Stomach smooth muscle (tissue), 2 donors: ENCODE data around the gene GAREM1.
A peak's percentile ranks its signal among the peaks of the same experiment; 100 is the strongest.

Experiments
- H3K27ac ChIP-seq: one replicate; pipeline ENCODE4 v1.7.0; 2013; ENCODE audit warnings: mild to moderate bottlenecking, low read length, inconsistent platforms
- H3K27me3 ChIP-seq, 2 donors: one replicate each; pipeline ENCODE4 v1.7.0; 2013; ENCODE audit warnings: low read length in 2 of 2; ENCODE audit not compliant: insufficient read depth in 2 of 2, control insufficient read depth in 1 of 2
- H3K36me3 ChIP-seq, 2 donors: one replicate each; pipeline ENCODE4 v1.7.0; 2013; ENCODE audit warnings: low read length in 2 of 2; ENCODE audit not compliant: control insufficient read depth in 2 of 2, insufficient read depth in 2 of 2
- H3K4me1 ChIP-seq: one replicate; pipeline ENCODE4 v1.7.0; 2013; ENCODE audit warnings: low read length; ENCODE audit not compliant: control insufficient read depth, insufficient read depth
- H3K4me3 ChIP-seq, 2 donors: one replicate each; pipeline ENCODE4 v1.7.0; 2013; ENCODE audit warnings: low read length in 2 of 2
- H3K9ac ChIP-seq, 2 donors: one replicate each; pipeline ENCODE4 v1.7.0; 2013; ENCODE audit warnings: low read length in 2 of 2, mild to moderate bottlenecking in 1 of 2
- H3K9me3 ChIP-seq, 2 donors: one replicate each; pipeline ENCODE4 v1.7.0; 2013; ENCODE audit warnings: low read length in 2 of 2; ENCODE audit not compliant: control insufficient read depth in 2 of 2
- donor health status: healthy.
- donor health status: Pancreatic carcinoma.

The GAREM1 gene

DNA sequence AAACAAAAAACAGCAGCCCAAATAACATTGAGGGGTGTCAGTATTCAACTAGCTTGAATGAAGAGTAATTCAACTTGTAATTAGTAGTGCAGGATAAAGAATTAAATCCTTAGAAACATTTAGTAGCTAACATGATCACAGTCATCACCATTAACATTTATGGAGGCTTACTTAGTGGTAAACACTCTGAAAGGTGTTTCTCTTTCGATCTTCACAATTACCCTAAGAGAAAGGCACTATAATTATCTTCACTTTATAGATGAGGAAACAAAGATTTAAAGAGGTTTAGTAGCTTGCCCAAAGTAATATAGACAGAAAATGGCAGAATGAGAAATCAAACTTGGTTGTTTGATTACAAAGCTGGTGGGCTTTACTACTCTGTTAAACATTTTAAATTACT lies 81.5 kb downstream of the GAREM1 start:
- Histone ChIP-seq H3K9me3 (no peaks in the 10 kb centered on the region), H3K9ac (no peak overlapping the region), H3K27me3 (no peaks in the 10 kb centered on the region), H3K4me1 (no peaks in the 10 kb centered on the region), H3K27ac (no peak overlapping the region), H3K36me3 (no peaks in the 10 kb centered on the region), H3K4me3 (no peak overlapping the region)

DNA sequence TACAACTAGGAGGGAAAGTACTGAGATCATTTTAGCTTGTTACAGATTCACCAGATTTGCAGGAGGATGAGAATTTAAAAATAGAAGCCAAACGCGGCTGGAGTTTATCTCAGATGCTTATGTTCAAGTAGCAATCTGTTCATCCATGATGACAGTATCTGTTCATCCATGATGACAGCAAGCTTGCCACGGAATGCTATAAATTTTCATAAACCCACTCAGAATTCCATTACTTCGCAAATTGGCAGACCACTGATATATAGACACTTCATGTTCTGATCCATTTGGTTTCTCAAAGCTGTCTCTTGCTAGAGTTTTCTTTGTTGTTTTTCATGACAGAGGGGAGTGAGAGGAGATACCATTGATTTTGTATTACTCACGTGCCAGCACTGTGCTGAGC lies 84.2 kb downstream of the GAREM1 start:
- no peak overlapping the region for H3K27ac ChIP-seq
- peaks cover 3% of the 10 kb centered on the region for H3K4me1 ChIP-seq
- H3K4me3 ChIP-seq, result no peak overlapping the region
- no peak overlapping the region for H3K9ac ChIP-seq
- H3K36me3 ChIP-seq, result no peaks in the 10 kb centered on the region
- H3K9me3 ChIP-seq, result no peaks in the 10 kb centered on the region
- no peaks in the 10 kb centered on the region for H3K27me3 ChIP-seq

DNA sequence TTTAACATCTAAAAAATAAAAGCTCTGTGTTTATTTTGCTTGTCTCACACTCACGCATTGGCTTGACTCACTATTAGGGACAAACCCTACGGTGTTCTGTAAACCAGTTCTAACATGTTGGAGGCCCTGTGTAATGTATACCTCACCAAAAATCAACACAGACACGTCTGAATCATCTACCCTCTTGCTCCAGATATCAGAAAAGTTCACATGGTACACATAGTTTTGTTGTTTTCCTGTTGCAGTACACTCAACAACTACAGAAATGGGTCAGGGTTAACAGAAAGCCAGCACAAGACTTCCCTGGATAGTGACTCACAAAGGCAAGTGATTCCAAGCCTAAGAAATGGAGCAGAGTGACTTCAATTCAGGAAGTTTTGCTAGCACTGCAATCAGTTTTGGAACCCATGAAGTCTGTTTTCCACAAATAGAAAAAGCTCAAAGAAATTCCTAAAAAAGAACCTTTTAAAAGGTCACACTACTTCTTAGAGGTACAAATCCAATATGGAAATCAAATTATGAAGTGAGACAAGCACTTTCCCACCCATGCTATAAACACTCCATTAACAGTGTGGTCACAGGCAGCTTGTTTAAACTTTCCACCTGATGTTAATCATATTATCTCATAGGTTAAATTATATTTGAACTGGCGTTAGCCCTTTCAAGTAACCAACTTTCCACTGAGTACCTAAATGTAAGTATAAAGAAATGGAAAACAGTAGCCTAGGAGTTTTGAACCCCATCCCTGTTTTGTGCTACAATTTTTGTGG lies 87.4 kb downstream of the GAREM1 start:
- Histone ChIP-seq H3K4me3 (no peak overlapping the region), H3K36me3 (no peaks in the 10 kb centered on the region), H3K9ac (no peak overlapping the region), H3K27me3 (no peaks in the 10 kb centered on the region), H3K4me1 (peaks cover 3% of the 10 kb centered on the region), H3K27ac (peak overlapping the region; percentile 8), H3K9me3 (no peaks in the 10 kb centered on the region)

DNA sequence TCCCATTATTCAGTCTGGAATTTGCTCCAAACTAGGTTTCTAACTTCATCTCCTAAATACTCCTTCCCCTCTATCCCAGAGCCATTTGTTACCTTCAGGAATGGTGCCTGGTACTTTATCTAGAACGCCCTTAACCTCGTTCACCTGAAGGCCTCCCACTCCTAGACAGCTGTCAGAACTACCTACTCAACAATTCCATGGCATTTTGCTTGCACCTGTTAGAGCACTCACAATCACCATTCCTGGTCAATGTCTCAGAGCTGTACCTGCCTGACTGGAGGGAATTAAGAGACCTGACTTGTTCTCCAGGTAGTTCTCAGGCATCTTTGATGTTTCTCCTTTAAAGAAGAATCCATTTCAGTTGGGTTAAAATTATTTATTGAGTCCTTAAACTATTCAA lies 88.9 kb downstream of the GAREM1 start:
- Histone ChIP-seq H3K36me3 (no peaks in the 10 kb centered on the region), H3K4me1 (peaks cover 3% of the 10 kb centered on the region), H3K27me3 (no peaks in the 10 kb centered on the region), H3K4me3 (no peak overlapping the region), H3K27ac (no peak overlapping the region), H3K9me3 (no peaks in the 10 kb centered on the region), H3K9ac (no peak overlapping the region)

- no peak overlapping the region for H3K27ac ChIP-seq
- no peak overlapping the region for H3K4me3 ChIP-seq
Measured at GRCh38 chr18:32380559-32380958, 90.1 kb downstream of the GAREM1 start.

GRCh38 chr18:32379891-32380290 lies 90.8 kb downstream of the GAREM1 start:
- peaks cover 3% of the 10 kb centered on the region for H3K4me1 ChIP-seq
- H3K27me3 ChIP-seq, result no peaks in the 10 kb centered on the region
- no peaks in the 10 kb centered on the region for H3K36me3 ChIP-seq
- H3K9me3 ChIP-seq, result no peaks in the 10 kb centered on the region
- no peak overlapping the region for H3K27ac ChIP-seq
- H3K9ac ChIP-seq, result no peak overlapping the region
- H3K4me3 ChIP-seq, result no peak overlapping the region

More at GRCh38 chr18:32380559-32380958, 90.1 kb downstream of the GAREM1 start:
- Histone ChIP-seq H3K4me1 (peaks cover 3% of the 10 kb centered on the region), H3K36me3 (no peaks in the 10 kb centered on the region), H3K9ac (no peak overlapping the region), H3K9me3 (no peaks in the 10 kb centered on the region), H3K27me3 (no peaks in the 10 kb centered on the region)

DNA sequence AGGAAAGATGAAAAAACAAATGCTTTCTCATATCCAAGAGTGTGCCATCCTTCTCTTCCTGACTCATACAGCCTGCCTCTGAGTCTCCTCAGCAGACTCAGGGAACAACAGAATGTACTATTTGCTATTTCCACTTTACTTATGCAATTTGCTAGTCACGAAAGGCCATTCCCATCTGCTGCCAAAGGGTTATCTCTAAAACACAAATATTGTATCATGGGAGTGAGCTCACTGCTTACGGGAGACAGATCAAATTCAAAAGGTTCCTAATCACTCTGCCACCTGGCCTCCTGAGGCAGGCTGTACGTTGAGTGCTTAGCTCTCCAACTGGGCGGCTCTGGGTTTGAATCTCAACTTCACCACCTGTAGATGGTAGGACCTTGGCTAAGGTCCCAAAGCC lies 92.0 kb downstream of the GAREM1 start:
- no peak overlapping the region for H3K27ac ChIP-seq
- H3K27me3 ChIP-seq, result no peaks in the 10 kb centered on the region
- peaks cover 8% of the 10 kb centered on the region for H3K4me1 ChIP-seq
- H3K9me3 ChIP-seq, result no peaks in the 10 kb centered on the region
- no peaks in the 10 kb centered on the region for H3K36me3 ChIP-seq
- no peak overlapping the region for H3K9ac ChIP-seq
- no peak overlapping the region for H3K4me3 ChIP-seq

DNA sequence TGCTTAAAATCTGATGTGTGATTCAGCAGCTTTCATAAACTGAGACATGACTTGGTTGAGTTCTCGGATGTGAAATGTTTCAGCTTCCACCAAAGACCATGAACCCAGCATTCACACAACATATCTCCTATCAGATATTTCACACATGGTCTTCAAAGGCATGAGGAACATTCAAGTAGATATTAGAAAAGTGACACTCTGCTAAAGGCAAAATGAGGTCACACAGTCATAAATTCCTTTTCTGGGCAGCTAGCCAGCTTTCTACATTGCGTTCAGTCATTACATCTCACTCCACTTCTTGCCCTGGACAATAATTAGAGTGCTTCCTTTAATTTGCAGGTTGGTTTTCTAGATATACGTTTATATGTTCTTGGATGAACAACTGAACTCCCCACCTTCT lies 96.7 kb downstream of the GAREM1 start:
- H3K9me3 ChIP-seq, result no peaks in the 10 kb centered on the region
- H3K27ac ChIP-seq, result no peak overlapping the region
- H3K4me3 ChIP-seq, result no peak overlapping the region
- H3K9ac ChIP-seq, result no peak overlapping the region
- no peaks in the 10 kb centered on the region for H3K36me3 ChIP-seq
- peaks cover 15% of the 10 kb centered on the region for H3K4me1 ChIP-seq
- H3K27me3 ChIP-seq, result no peaks in the 10 kb centered on the region

- no peak overlapping the region for H3K9ac ChIP-seq
- peaks cover 15% of the 10 kb centered on the region for H3K4me1 ChIP-seq
- no peaks in the 10 kb centered on the region for H3K27me3 ChIP-seq
- no peak overlapping the region for H3K4me3 ChIP-seq
- no peak overlapping the region for H3K27ac ChIP-seq
- no peaks in the 10 kb centered on the region for H3K9me3 ChIP-seq
- no peaks in the 10 kb centered on the region for H3K36me3 ChIP-seq
Measured at GRCh38 chr18:32373505-32373904, 97.2 kb downstream of the GAREM1 start.

GRCh38 chr18:32372381-32373061 lies 98.2 kb downstream of the GAREM1 start:
- no peaks in the 10 kb centered on the region for H3K9me3 ChIP-seq
- H3K27ac ChIP-seq, result no peak overlapping the region
- peaks cover 15% of the 10 kb centered on the region for H3K4me1 ChIP-seq
- H3K27me3 ChIP-seq, result no peaks in the 10 kb centered on the region
- H3K4me3 ChIP-seq, result no peak overlapping the region
- no peak overlapping the region for H3K9ac ChIP-seq
- no peaks in the 10 kb centered on the region for H3K36me3 ChIP-seq

- Histone ChIP-seq H3K4me1 (peaks cover 15% of the 10 kb centered on the region), H3K9ac (no peak overlapping the region), H3K27ac (no peak overlapping the region)
Measured at GRCh38 chr18:32372047-32372380, 98.7 kb downstream of the GAREM1 start.

More at GRCh38 chr18:32372047-32372380, 98.7 kb downstream of the GAREM1 start:
- H3K9me3 ChIP-seq, result no peaks in the 10 kb centered on the region
- no peaks in the 10 kb centered on the region for H3K27me3 ChIP-seq
- H3K36me3 ChIP-seq, result no peaks in the 10 kb centered on the region
- no peak overlapping the region for H3K4me3 ChIP-seq
